H4 (cell line): Measurements from ENCODE around the gene SLC43A1. TPM values are rescaled to one million over a fixed set of nuclear protein-coding genes. Genes with fewer than 3 reads are reported as not detected.

Experiments
- DNase-seq: peaks from one replicate; pipeline ENCODE4 v3.0.0-alpha.2; 2015; ENCODE audit warnings: low spot score
- total RNA-seq: library from RNA; depleted of rRNA; stranded (reverse); fragments of >200 nt; shearing (Covaris generic); gene quantifications from 2 replicates; pipeline ENCODE4 v1.2.3, GENCODE V29; 2014

SLC43A1 gene
- total RNA-seq, 1 experiment from 2014 or later = 6.0 TPM

DNA sequence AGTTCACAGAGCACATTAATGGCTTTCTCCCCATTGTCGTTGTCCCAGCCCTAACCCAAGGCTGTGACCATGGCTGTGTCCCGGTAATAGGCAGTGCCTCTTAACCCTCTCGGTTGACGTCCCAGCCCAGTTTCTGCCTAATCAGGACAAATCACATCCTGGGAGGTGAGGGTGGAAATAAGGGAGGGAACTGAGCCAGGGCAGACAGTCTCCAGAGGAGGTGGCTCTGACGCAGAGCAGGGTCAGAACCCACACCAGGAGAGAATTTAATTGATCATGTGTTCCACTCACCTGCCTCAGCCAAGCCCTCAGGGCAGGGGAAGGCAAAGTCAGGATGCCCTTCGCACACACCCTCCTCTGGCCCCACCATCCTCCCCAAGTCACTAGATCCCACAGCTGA, 17.0 kb downstream of the SLC43A1 start:
- no peak for DNase-seq

DNA sequence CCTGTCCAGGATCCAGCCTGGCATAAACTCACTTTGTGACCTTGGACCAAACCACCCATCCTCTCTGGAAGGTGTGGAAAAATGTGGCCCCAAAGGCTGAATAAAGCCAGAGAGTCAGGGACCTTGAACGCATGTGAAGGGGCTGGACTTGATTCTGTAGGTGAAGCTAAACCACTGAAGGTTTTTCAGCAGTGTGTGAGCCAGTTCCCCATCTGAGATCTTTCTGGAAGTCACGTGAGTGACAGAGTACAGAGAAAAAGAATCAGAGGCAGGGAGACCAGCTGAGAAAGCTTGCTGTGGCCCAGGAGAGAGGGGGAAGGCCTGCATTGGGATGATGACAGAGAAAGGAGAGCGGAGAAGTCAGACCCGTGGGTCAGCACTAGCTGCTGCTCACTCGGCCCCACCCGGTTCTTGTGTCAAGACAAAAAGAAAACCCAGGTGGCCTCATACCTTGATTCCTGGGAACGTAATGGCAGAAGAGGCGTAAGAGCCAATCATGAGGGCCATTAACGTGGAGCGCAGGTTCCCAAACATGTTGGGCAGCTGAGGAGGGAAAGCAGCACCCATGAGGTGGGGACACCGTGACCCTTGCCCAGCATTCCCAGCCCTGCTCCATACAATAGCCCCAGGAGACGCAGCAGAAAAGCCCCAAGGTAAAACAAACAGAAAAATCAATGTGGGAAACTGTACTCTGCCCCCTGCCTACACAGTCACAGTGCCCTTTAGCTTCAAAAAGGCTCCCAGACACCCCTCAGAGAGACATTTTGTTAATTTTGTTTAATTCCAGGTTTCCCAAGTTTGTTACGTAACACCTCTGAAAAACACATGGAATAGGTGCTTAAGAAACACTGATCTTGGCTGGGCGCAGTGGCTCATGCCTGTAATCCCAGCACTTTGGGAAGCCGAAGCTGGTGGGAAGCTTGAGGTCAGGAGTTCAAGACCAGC, 17.9 kb downstream of the SLC43A1 start:
- no peak for DNase-seq

DNA sequence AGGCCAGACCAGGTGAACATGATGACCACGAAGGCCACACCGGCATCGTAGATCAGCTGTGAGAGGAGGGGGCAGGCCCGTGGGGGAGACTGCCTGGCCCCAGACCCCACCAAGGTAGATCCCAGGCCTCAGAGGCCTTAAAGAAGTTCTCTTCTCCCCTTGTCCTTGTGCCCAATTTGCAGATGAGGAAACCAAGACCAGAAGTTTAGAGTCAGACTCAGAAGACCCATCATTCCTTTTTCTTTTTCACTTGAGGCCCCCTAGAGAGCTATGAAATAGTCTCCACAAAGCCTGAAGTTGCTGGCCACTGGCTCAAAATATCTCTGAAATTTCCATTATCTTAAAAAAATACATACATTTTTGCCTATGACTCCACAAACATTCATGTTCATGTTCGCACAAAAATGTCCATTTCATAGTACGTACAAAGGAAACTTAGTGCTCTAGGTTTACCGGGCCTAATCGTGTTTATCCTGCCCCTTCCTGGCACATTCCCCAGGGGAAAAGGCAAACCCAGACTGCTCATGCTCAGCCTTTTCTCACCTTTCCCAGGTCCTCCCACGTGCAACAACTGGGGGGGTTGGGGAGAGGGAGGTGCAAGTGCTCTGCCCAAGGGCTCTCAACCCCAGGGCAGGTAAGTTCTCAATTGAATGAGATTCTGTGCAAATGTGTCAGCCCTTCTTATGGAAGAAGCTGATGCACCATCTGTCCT, 19.2 kb downstream of the SLC43A1 start:
- DNase-seq = no peak

DNA sequence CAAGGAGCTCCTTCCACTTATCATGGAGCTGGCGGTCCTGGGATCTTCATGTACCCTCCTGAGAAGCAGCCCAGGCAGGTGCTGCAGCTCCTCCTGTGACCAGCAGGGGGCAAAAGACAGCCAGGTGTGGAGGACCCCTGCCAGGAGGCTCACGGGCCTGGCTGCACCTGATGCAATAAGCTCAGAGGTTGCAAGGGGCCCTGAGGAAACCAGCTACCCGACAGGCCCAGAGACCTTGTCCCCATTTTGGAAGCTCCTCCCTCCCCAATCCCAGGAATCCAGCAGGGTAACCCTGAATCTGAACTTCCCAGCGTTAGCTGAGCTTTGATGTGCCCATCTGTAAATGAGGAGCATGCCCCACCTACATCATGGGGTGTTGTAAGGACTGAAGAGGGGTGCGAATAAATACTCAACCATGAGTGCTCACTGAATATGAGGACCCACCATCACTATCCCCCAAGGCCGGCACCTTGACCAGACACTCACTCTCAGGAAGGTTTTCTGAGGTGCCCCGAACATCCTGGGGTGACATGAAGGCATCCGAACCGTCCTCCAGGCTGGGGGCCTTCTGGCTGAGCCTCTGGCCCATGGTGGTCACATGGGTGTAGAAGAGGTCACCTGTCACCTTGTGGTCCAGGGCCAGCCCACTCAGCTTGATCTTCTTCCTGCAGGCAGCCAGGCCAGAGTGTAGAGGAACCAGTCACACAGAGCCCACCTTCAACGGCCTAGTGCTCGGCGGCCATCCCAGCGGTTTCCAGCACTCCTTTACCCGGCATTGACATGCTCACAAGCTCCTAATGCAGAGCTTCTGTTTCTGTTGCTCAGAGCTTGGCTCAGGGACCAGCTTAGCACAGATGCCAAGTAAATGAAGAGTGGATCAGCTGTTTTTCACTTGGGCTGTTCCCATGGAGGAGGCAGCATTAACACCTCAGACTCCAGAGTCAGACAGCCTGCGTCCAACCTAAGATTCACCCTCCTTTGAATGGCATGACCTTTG, 21.7 kb downstream of the SLC43A1 start:
- peak; percentile 42 for DNase-seq

DNA sequence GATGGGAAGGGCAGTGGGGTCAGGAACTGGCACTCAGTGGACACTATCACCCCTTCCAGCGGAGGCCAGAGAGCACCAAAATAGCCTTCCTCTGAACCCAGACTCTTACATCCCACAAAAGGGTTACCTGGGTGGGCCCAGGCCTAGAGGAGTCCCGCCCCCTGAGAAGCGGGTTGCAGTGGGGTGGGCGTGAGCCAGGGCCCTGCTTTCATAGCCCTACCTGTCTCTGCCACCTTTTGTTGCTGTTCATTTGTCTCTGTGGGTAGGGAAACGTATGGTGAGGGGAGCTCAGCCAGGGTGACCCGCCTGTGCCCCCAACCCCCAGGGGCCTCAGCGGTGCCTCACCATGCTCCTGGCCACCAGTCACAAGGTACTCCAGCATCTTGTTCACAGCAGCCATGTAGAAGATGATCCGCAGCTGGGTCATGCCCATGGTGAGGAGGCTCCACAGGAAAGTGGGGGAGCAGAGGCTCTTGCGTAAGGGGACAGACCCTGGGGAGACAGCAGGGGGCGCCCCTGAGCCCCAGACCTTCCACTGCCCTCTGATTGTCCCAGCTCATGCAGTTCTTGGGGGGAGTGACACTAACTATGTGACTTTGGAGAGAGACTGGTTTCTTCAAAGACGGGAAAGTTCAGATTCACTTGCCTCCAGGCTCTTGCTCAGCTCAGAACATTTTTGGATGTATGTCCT, 24.0 kb downstream of the SLC43A1 start:
- DNase-seq = no peak

DNA sequence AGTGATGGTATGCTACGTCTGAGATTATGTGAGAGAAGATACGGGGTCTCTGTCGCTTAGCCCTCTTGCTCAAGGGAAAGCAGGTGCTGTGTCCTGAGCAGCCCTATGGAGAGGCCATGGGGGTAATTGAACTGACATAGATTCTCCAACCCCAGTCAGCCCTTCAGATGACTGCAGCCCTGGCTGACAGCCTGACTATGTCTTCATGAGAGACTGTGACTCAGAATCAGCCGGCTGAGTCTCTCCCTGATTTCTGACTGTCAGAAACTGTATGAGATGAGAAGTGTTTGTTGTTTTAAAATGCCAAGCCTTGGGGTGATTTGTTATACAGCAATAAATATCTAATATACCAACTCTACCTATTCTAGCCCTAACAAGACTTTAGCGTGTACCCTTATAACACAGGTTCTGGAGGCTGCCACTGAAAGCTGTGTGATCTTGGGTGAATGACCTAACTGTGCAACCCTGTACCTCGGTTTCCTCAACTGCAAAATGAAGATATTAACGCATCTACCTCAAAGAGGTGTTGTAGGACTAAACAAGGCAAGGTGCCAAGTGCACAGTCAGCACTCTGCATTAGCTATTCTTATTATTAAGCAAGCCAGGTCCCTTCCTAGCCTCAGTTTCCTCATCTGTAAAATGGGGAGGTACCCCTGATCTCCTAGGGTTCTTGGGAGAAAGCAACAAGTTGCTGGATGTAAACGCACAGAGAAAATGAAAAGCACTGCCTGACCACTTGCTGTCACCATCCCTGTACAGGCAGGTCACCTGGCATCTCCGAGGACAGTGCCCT, 24.9 kb downstream of the SLC43A1 start:
- DNase-seq = no peak

DNA sequence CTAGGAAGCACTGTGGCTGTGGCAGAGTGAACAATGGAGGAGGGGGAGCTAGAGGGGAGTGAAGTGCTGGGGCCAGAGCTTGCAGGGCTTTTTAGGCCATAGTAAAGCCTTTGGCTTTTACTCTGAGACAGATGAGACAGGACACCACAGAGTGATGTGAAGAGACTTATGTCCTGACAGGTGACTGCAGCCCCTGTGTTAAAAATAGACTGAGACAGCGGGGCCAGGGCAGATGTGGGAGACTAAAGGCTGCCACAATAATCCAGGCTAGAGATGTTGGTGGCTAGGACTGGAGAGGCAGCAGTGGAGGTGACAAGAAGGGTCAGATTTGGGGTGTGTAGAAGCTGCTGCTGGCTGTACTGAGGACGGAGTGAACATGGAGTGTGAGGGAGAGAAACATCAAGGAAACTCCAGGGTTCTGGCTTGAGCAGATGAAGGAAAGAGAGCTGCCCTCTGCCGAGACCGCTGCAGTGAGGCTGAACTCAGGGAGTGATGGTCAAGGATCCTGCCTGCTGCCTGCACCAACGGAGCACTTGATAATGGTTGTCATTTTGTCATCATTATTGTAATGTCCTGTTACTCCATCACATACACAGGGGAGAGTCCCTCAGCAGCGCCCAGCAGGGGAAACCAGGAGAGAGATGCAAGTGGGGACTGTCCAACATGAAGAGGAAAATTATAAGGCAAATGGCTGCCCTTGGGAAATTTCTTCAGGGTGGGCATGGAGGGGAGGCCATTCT, 27.4 kb downstream of the SLC43A1 start:
- no peak for DNase-seq

DNA sequence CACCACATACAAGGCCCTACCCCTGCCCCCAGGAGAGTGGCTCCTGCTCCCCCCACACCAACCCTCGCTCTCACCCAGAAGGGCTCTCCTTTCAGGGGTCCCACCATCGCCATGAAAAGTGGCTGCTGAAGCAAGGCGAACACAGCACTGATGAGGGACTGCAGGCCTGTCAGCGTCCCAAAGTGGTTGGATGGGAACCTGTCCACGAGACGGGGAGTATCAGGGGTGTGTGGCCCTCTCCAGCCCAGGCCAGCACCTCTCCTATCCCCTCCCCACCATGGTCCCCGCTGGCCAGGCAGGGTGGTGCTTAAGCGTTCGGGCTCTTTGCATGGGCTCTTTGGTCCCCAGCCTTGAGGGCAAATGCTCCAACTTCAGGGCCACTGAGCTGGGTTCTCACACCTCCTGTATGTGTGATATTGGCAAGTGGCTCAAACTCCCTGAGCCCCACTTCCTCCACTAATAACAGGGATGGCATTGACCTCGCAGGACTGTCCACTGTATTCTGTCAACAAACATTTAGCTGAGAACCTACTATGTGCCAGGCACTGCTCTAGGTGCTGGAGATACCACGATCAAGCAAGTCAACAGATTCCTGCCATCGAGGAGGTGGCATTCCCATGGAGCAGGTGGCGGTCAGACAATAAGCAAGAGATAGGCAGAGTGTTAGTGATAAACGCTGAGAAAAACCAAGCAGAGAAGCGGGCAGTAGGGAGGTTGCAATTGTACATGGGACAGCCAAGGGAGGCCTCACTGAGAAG, 28.3 kb downstream of the SLC43A1 start:
- DNase-seq = no peak

DNA sequence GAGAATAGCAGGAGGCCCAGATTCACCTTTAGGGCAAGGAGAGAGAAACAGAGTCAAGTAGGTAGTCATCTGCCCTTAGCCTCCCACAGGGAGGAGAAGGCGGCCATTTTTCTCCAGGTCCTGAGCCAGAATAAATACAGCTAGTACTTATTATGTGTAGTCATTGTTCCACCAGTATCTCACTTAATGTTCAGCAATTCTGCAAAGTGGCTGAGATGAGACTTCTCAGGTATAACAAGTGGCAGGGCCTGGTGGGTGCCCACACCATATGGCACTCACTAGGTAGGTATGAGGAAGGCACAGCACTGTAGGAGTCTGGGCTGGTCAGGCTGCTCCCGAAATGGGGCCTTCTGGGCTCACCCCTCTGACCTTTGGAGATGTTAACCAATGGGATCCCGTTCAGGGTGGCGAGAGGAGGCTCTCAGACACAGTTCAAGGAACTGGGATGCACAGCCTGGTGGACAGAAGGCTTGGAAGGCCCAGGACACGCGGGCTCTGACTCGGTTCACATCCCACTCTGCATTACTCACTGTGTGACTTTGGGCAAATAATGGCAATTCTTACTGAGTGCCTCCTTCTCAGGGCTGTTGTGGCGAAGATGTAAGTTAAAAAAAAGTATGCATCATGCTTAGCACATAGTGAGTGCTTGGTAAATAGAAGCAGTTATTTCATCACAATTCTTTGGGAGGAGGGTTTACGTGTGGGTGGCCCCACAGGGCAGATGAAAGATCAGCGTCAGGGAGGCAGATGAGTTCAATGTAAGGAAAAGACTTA, 30.1 kb downstream of the SLC43A1 start:
- DNase-seq = no peak

DNA sequence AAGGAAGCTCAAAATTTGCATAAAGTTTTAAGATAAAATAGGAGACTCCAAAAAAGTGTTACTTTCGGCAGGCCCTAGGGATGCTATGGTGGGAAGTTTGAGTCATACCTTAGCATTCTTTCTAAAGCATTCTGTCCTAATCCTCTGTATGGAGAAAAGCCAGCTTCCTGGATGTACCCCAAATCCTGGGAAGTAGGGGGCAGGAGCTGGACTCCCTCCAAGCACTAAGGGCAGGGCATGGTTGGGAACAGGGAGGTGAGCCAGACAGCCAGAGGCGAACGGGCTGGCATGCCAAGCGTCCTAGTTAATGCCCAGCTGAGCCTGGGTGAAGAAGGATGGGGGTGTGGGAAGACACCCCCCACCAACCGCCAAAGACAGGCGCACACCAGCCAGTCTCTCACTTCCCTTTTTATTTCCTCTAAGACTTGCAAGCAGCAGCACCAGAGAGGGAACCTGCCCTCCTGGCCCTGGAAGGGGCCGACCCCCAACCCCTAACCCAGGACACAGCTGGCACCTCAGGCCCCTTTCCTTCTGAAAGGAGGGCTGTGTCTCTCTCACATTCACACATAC, 31.3 kb downstream of the SLC43A1 start:
- no peak for DNase-seq

DNA sequence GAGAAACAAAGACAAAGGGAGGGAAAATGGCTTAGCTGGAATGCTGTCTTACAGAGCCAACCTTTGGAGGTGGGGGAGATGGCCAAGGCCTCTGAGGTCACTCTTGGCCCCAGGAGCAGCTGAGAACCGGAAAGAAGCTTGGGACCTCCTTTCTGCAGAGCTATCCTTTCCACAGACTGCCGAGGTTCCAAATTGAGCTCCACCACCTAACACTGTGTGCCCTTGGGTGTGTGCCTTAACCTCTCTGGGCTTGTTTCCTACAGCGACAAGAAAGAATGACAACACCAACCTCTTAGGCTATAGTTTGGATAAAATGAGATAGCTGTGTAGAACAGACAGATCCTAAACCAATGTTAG, 32.0 kb downstream of the SLC43A1 start:
- no peak for DNase-seq

DNA sequence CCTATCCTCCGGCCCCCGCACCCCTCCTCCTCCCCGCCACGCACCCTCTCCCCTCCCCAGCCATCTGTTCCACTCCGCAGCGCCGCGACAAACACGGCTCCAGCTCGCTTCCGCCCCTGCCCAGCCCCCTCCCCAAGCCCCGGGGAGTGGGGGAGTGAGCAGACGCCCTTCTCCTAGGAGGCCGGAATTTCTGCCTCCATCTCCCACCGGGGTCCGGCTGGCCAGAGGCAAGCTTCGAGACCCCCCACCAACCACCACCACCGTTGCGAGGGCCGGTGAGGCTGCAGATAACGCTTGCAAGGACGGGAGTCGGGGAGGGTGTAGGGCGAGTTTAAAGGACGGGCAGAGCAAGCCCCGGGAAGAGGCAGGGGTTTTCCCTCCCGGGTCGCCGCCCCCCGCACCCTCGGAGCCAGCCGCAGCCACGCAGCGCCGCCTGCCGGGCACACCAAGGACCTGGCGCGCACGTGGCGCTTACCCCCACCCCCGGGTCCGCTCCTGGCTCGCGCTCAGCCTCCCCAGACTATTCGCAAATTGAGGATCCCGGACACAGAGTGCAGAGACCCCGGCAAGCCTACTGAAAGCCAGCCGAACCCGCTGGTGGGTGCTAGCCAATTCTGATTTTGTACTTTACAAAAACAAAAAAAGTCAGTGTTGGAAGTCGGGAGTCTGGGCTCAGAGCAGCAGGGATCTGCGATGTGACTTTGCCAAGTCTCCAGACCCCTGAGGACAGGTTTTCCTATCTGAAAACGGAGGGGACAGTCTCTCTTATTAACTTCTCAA, 32.5 kb downstream of the SLC43A1 start:
- no peak for DNase-seq

DNA sequence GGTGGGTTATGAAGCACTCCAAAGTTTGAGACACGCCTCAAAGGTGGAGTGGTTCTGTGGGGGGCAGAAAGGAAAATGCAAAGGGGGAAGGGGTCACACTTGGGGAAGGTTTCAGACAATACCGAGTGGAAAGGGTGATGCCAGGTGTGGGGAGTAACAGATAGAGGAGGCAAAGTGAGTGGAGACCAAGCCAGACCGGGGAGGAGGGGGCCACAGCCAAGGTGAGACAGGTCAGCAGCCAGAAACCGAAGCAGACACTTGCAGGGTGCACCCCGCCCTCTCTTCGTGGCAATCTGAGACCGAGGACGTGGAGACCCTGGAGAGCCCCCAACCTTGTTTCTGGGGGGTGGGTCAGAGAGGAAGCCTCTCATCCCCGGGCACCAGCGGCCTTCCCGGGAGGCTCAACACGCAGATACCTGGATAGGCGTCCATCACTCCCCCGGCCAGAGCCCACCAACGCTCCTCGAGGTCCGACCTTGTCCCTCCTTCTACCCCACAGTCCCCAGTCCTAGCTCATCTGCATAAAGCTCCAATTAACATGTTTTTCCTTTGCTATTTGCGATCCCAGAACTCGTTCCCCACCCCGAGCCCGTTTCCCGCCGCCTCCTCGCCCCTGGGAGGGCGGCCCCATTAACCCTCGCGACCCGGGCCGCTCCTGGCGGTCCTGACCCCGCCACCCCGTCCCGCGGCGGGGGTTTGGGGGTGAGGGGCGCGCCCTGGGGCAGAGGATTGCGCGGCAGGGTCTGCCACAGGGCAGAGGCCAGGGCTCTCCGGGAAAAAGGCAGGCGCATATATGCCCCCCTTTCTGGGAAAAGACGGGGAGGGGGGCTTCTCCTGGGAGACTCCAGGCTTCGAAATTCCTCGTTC, 33.4 kb downstream of the SLC43A1 start:
- no peak for DNase-seq

DNA sequence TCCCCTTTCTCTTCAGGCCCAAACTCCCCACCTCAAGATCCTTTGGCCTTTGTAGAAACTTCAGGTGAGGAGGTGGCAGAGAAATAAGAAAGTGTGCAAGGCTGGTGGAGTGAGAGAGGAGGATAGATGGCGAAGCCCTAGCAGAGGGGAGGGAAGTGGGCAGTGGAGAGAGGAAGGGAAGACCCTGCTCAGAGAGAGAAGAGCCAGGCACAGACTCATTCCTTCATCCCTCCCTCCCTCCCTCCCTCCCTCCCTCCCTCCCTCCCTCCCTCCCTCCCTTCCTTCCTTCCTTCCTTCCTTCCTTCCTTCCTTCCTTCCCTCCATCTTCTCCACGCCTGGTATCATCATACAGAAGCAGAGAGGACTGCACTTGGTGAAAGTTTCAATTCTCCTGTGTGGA, 34.2 kb downstream of the SLC43A1 start:
- no peak for DNase-seq

DNA sequence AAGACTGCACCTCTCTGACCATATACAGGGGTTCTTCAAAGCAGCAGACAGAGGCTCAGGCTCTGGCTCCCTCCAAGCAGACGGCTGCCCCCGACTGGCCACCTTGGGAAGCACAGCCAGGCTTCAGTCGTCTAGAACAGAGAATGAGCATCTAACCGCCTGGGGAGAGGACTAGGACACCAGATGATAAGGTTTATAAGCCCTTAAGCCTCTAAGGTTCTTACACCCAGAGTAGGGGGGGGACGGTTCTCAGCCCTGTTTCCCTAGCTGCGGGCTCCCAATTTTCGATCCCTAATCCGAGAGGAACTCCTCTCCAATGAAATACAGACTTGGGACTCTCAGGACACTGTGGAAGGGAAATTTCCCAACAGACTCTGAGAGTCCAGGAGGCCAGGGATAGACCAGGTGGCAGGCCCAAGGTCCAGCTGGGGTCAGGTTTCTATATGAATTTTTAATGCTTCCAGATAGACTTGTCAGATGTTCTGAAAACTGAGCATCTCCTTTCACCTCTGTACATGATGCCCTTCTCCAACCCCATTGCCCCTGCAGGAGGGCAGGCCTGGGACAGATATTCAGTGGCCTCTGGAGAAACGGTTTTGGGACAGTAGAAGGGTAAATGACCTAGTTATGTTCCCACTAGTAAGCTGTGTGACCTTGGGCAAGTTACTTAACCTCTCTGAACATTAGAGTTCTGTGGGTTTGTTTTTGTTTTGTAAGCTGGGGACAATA, 34.9 kb downstream of the SLC43A1 start:
- peak; percentile 42 for DNase-seq
